HG02642 (cell line): ENCODE measurements around the gene ALKBH3.

Source experiments
- ATAC-seq: cut with Tn5 transposase; IDR thresholded peaks from one replicate; pipeline ENCODE4 v1.9.1; 2021; ENCODE audit warnings: mild to moderate bottlenecking; ENCODE audit not compliant: unreplicated experiment, poor library complexity

Gene ALKBH3

GRCh38 chr11:43955381-43956118 lies 74.9 kb downstream of the ALKBH3 start:
- ATAC-seq = no peak

GRCh38 chr11:43957571-43957970 lies 76.9 kb downstream of the ALKBH3 start:
- ATAC-seq = no peak

GRCh38 chr11:43959321-43959995 lies 78.8 kb downstream of the ALKBH3 start:
- no peak for ATAC-seq

GRCh38 chr11:43962383-43963278 lies 82.0 kb downstream of the ALKBH3 start:
- no peak for ATAC-seq

- no peak for ATAC-seq
These were observed 82.6 kb downstream of the ALKBH3 start for GRCh38 chr11:43963279-43963620.

- ATAC-seq = no peak
These were observed 87.0 kb downstream of the ALKBH3 start for GRCh38 chr11:43967661-43968060.

- ATAC-seq = no peak
These were observed 88.1 kb downstream of the ALKBH3 start for GRCh38 chr11:43968719-43969118.

GRCh38 chr11:43969543-43969942 lies 88.9 kb downstream of the ALKBH3 start:
- no peak for ATAC-seq
